ENCODE data around the gene CEP78.

The CEP78 gene

GRCh38 chr9:78234810-78235209 lies 1.1 kb upstream of the CEP78 start:
- no peak for DNase-seq (ENCODE audit: low read depth in 2 of 2, low spot score in 1 of 2)

- no peak for DNase-seq (ENCODE audit: low read depth in 2 of 2, low spot score in 1 of 2)
Observed at GRCh38 chr9:78235256-78235761, 566 bp upstream of the CEP78 start.

GRCh38 chr9:78236551-78236910 lies 656 bp downstream of the CEP78 start:
- no peak for DNase-seq (ENCODE audit: low read depth in 2 of 2, low spot score in 1 of 2)

GRCh38 chr9:78238046-78239038 lies 2.5 kb downstream of the CEP78 start:
- no peak for DNase-seq (ENCODE audit: low read depth in 2 of 2, low spot score in 1 of 2)

- no peak for DNase-seq (ENCODE audit: low read depth in 2 of 2, low spot score in 1 of 2)
Observed at GRCh38 chr9:78239506-78239905, 3.6 kb downstream of the CEP78 start.

- no peak for DNase-seq (ENCODE audit: low read depth in 2 of 2, low spot score in 1 of 2)
Observed at GRCh38 chr9:78242041-78242440, 6.2 kb downstream of the CEP78 start.

GRCh38 chr9:78243130-78243529 lies 7.3 kb downstream of the CEP78 start:
- DNase-seq (ENCODE audit: low read depth in 2 of 2, low spot score in 1 of 2), result no peak

GRCh38 chr9:78245401-78245800 lies 9.5 kb downstream of the CEP78 start:
- DNase-seq (ENCODE audit: low read depth in 2 of 2, low spot score in 1 of 2), result no peak

- DNase-seq (ENCODE audit: low read depth in 2 of 2, low spot score in 1 of 2), result no peak
Observed at GRCh38 chr9:78248635-78249034, 12.8 kb downstream of the CEP78 start.

GRCh38 chr9:78249542-78249941 lies 13.7 kb downstream of the CEP78 start:
- DNase-seq (ENCODE audit: low read depth in 2 of 2, low spot score in 1 of 2), result no peak

- DNase-seq (ENCODE audit: low read depth in 2 of 2, low spot score in 1 of 2), result no peak
Observed at GRCh38 chr9:78252616-78253015, 16.7 kb downstream of the CEP78 start.

GRCh38 chr9:78253285-78253684 lies 17.4 kb downstream of the CEP78 start:
- no peak for DNase-seq (ENCODE audit: low read depth in 2 of 2, low spot score in 1 of 2)

- DNase-seq (ENCODE audit: low read depth in 2 of 2, low spot score in 1 of 2), result no peak
Observed at GRCh38 chr9:78261403-78262001, 25.6 kb downstream of the CEP78 start.

GRCh38 chr9:78262655-78263054 lies 26.8 kb downstream of the CEP78 start:
- DNase-seq (ENCODE audit: low read depth in 2 of 2, low spot score in 1 of 2), result no peak

GRCh38 chr9:78267889-78268288 lies 32.0 kb downstream of the CEP78 start:
- no peak for DNase-seq (ENCODE audit: low read depth in 2 of 2, low spot score in 1 of 2)

- no peak for DNase-seq (ENCODE audit: low read depth in 2 of 2, low spot score in 1 of 2)
Observed at GRCh38 chr9:78269784-78270183, 33.9 kb downstream of the CEP78 start.

- no peak for DNase-seq (ENCODE audit: low read depth in 2 of 2, low spot score in 1 of 2)
Observed at GRCh38 chr9:78272307-78272706, 36.4 kb downstream of the CEP78 start.

GRCh38 chr9:78273761-78274160 lies 37.9 kb downstream of the CEP78 start:
- no peak for DNase-seq (ENCODE audit: low read depth in 2 of 2, low spot score in 1 of 2)

- no peak for DNase-seq (ENCODE audit: low read depth in 2 of 2, low spot score in 1 of 2)
Observed at GRCh38 chr9:78278177-78278777, 42.4 kb downstream of the CEP78 start.

GRCh38 chr9:78278801-78279200 lies 42.9 kb downstream of the CEP78 start:
- DNase-seq (ENCODE audit: low read depth in 2 of 2, low spot score in 1 of 2), result no peak

GRCh38 chr9:78280982-78281668 lies 45.2 kb downstream of the CEP78 start:
- no peak for DNase-seq (ENCODE audit: low read depth in 2 of 2, low spot score in 1 of 2)
